Right kidney (tissue), 9 donors: ENCODE data around the gene PSD2.

Source experiments
- DNase-seq: peaks from one replicate; pipeline ENCODE4 v3.0.0-alpha.2; 2016
- long read RNA-seq, 8 donors: transcript quantifications; one replicate each; lab custom pipeline, GENCODE V29; 2026

The PSD2 gene
- long read RNA-seq, donor 1, result 0 reads
- long read RNA-seq, donor 2, result 0 reads
- long read RNA-seq, donor 3, result 0 reads
- long read RNA-seq, donor 4, result 0 reads
- long read RNA-seq, donor 5, result 0 reads
- long read RNA-seq, donor 6, result 0 reads
- long read RNA-seq, donor 7, result 0 reads
- long read RNA-seq, donor 8, result 0 reads

- DNase-seq, result no peak
Measured at GRCh38 chr5:139795074-139796001, at the start of gene PSD2. TSS of gene PSD2 (plus strand) at chr5:139795808. CDS start at chr5:139809441, 13,633 bp downstream.

GRCh38 chr5:139746691-139747582, 48.7 kb upstream of the PSD2 start:
- peak; percentile 81 for DNase-seq

DNA sequence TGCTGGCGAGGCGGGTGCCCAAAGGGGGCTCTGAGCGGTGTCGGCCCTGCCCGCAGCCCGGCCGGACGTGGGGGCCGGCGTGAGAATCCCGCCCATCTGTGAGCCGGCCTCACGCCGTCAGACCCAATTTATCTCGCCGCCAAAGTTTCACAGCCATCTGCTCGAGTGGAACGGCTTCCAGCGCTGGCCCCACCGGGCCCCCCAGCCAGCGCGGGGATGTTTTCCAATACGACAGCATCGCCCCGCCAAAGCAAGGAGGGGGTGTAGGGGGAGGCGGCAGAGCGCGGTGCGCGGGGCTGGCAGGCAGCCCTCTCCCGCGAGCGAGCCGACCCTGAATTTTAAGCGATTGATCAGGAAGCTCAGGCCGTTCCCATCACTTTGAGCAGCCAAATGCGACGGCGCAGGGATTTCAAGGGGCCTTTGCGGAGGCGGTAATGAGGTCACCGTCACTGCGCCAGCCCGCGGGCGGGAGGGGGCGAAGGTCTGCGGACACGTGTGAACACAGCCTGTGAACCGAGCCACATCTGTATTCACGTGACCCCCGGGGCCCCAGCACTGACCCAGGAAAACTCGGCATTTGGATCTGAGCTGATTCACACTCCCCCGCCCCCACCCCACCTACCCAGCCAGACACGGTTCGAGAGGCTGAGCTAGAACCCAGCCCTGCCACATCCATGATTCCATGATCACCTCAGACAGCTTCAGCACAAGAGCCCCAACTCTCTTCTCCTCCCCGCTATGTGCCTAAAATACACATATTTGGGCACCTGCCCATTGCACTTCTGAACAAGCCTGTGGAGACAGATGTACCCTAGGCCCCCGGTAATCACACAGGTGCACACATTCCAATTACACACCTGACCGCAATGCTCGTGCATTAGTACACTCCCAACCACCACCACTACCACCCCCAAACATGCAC, 47.8 kb upstream of the PSD2 start:
- DNase-seq, result peak; percentile 84

DNA sequence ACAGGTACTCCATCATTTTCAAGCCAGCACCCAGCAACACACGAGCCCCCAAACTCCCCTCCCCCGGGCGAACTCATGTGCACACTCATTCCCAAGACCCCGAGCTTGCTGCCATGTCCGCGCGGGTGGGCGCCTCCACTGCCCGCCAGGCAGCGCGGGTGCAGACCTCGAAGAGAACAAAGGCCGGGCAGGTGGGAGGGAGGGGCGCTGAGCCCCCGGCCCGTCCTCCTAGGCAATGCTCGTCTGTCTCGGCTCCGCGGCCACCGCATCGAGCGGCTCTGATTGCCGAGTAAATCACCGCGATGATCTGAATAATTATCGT, 47.1 kb upstream of the PSD2 start:
- DNase-seq, result peak; percentile 62

GRCh38 chr5:139749242-139749641, 46.4 kb upstream of the PSD2 start:
- DNase-seq, result no peak

GRCh38 chr5:139751236-139751635, 44.4 kb upstream of the PSD2 start:
- DNase-seq, result no peak

DNA sequence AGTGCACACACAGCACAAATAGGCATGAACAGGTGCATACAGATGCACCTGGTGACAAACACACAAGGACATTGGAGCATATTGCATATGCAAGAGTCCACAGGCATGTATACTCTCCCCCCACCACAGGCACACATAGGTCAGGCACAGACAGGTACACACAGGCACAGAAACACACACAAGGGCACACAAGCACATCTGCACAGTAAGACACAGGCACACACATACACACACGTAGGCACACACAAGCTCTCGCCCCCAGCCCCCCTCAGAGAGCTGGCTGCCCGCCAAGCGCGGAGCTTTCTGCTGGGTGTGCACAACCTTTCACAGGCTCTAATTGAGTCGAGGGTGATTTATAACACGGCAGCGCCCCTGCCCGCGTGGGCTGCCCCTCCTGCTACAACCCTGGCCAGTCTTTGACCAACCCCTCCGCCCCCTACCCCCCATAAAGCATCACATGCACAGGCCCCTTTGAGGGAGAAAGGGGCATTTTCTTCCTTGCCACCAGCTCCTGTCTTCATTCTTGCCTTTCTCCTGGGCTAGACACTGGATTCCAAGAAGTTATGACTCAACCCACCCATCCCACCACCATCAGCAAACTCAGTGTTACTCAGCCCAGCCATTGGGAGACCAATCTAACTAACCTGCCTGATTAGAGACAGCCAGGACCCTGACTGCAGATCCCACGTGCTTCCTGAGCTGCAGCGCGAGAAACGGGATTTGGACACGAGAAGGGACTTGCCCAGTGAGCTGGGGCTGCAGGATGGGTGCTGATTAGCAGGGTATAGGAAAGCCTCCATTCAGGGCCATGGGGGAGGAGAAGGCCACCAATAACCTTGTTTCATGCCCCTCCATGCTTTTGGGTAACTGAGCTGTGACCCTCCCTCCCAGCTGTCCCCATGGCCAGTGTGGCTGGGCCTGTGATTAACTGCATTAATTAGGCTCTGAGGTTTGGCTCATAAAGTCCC, 42.8 kb upstream of the PSD2 start:
- DNase-seq, result peak; percentile 62

DNA sequence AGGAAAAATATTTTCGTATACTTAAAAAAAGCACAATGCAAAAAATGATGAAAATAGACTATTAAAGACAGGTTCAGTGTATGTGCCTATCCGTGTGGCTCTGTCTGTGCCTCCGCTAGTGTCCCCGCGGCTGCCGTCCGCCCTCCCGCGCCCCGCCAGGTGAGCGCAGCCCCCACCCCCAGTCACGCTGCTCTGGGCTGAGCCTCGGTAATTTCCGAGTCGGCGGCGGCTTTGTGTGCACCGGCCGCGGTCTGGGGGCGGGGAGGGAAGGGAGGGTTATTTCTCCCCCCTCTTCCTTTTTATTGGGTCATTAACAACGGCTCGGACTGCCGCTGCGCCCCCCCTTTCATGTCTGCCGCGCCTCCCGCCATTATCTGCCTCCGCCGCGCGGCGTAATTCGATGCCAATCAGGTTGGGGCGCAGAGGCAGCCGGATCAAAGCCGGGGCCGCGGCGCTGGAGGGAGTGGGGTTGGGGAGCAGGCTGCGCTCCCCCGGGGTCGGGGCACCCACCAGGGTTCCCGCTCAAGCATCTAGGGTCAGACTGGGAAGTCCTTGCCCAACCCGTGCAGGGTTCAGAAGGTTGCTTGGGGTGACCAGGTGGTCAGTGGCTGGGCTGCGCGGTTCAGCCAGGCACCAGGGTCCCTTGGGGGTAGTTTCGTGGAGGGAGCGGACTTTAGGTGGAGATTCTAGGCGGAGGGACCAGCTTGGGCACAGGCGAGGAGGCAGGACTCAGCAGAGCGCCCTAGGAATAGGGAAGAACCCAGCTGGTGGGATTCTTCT, 39.5 kb upstream of the PSD2 start:
- DNase-seq, result peak; percentile 72

GRCh38 chr5:139756971-139757370, 38.6 kb upstream of the PSD2 start:
- DNase-seq, result no peak

DNA sequence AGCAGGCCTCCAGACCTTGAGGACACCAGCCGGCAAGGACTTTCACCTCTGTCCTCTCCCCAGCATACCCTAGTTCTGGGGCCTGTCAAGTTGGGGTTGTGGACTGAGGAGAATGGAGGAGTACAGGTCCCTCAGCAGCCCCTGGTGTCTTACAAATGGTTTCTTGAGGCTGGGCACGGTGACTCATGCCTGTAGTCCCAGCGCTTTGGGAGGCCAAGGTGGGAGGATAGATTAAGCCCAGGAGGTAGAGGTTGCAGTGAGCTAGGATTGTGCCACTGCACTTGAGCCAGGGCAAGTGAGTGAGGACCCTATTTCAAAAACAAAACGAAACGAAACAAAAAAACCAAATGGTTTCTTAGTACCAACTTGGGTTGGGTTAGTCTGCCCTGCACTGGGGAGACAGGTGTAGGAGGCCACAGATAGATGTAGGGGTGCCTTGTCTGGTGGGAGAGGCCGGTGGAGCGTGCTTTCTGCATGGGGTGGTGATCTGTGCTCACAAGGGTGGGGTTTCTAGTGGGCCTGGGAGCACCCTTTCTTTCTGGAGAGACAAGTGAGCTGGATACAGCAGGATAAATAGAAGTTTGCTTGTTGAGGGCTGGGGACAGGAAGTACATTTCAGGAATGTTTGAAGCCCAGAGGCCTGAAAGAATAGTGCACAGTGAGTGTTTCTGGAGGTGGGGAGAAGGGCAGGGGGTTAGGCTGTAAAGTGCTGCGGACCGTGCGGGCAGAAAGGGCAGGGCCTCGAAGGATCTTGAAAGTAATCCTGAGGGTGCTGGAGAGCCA, 37.7 kb upstream of the PSD2 start:
- peak; percentile 54 for DNase-seq

- peak; percentile 58 for DNase-seq
Measured at GRCh38 chr5:139758510-139759075, 37.0 kb upstream of the PSD2 start.

- peak; percentile 71 for DNase-seq
Measured at GRCh38 chr5:139759219-139759721, 36.3 kb upstream of the PSD2 start.

DNA sequence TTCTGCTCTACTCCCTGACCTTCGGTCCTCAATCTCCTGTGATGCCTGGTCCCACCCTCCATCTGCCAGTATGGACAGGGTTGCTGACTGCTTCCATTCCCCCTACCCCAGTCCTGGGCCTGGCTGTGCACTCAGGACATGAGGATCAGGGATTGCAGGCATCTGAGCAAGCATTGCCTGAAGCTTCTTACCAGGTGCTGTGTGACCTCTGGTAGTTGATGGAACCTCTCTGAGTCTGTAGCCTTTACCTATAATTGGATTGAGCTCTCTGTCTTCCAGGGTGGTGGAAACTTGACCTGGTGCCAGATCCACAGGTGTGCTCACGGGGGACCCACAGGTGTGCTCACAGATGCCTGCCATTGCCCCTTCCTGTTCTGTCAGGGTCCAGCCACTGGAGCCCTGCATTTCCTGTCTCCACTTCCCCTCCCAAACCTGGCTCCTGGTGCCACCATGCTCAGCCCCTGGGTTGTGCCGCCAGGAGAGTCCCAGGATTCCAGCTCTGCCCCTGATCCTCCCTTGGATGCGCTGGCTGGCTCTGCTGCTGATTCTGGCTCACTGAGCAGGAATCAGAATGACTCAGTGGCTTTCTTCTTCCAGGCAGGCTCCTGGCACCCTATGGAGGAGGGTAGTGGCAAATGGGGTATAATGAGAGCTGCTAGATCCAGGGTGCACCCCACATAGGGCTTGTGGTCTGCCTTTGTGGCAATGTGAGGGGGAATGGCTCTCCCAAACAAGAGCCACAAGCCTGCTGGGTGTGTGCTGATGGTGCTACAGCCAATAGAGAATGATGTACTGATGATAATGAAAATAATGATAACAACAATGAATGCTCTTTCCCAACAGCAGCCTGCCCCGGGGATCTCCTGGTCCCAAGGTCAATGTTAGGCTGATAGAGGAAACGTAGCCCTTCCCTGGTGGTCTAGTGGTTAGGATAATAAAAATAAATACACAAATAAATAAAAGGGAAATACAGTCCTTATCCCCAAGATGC, 35.2 kb upstream of the PSD2 start:
- no peak for DNase-seq

DNA sequence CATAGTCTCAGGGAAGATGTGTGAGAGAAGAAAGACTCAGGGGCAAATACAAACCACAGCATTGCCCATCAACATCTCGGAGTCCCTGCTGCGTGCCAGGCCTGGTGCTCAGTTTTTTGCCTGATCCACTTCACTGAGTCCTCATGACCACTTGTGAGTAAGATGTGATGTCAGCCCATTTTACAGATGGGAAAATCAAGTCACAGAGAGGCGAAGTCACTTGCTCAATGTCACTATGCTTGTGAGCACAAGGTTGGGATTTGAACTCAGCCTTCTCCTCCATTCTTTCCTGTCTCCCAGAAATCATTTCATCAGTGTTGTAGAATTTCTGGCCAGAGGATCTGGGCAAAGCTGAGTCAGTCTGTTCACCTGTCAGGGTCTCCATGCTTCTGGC, 34.6 kb upstream of the PSD2 start:
- DNase-seq, result no peak

DNA sequence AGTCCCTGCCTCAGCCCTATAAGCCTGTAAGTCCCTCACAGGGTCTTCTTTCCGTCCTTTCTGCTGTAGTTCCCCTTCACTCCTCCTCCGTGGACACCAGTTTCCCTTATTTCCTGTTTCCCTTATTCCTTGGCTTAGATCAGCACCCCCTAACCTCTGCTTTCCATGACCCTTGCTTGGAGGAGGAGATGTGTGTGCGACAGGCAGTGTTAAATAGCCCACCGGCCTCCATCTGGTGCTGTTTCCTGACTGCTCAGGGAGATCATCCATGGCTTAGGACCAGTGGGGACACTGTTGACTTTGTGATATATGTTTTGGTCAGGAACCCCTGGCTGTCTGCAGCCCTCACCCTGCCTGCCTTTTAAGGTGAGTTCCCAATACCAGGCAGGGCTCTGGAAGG, 34.1 kb upstream of the PSD2 start:
- DNase-seq, result no peak

GRCh38 chr5:139762615-139763170, 32.9 kb upstream of the PSD2 start:
- peak; percentile 45 for DNase-seq
